Measurements from ENCODE around the gene CNR1.

Gene CNR1

GRCh38 chr6:88143421-88144157 lies 22.6 kb downstream of the CNR1 start:
- DNase-seq (ENCODE audit: low spot score): no peak

- no peak for DNase-seq (ENCODE audit: low spot score)
Measured at GRCh38 chr6:88142297-88142668, 23.9 kb downstream of the CNR1 start.

- DNase-seq (ENCODE audit: low spot score): no peak
Measured at GRCh38 chr6:88141561-88142296, 24.4 kb downstream of the CNR1 start.

- no peak for DNase-seq (ENCODE audit: low spot score)
Measured at GRCh38 chr6:88137915-88138314, 28.2 kb downstream of the CNR1 start.

GRCh38 chr6:88135578-88136114 lies 30.5 kb downstream of the CNR1 start:
- DNase-seq (ENCODE audit: low spot score): no peak

- no peak for DNase-seq (ENCODE audit: low spot score)
Measured at GRCh38 chr6:88134575-88134974, 31.6 kb downstream of the CNR1 start.

- no peak for DNase-seq (ENCODE audit: low spot score)
Measured at GRCh38 chr6:88133718-88134117, 32.4 kb downstream of the CNR1 start.

- DNase-seq (ENCODE audit: low spot score): no peak
Measured at GRCh38 chr6:88124925-88125557, 41.1 kb downstream of the CNR1 start.

- no peak for DNase-seq (ENCODE audit: low spot score)
Measured at GRCh38 chr6:88120635-88121034, 45.5 kb downstream of the CNR1 start.

GRCh38 chr6:88119769-88120168 lies 46.4 kb downstream of the CNR1 start:
- DNase-seq (ENCODE audit: low spot score): no peak

- DNase-seq (ENCODE audit: low spot score): no peak
Measured at GRCh38 chr6:88116276-88116675, 49.9 kb downstream of the CNR1 start.

GRCh38 chr6:88115307-88115706 lies 50.8 kb downstream of the CNR1 start:
- no peak for DNase-seq (ENCODE audit: low spot score)

- no peak for DNase-seq (ENCODE audit: low spot score)
Measured at GRCh38 chr6:88114838-88115237, 51.3 kb downstream of the CNR1 start.

GRCh38 chr6:88111991-88112390 lies 54.2 kb downstream of the CNR1 start:
- no peak for DNase-seq (ENCODE audit: low spot score)

GRCh38 chr6:88107241-88107640 lies 58.9 kb downstream of the CNR1 start:
- no peak for DNase-seq (ENCODE audit: low spot score)

- DNase-seq (ENCODE audit: low spot score): no peak
Measured at GRCh38 chr6:88105741-88106340, 60.3 kb downstream of the CNR1 start.
